Hypothalamus (tissue), 51 donors: ENCODE data around the gene TEX264.

Source experiments
- DNase-seq, 51 donors: peaks; one replicate each; lab custom pipeline; 2025; lab: John Stamatoyannopoulos, UW

Gene TEX264

GRCh38 chr3:51691949-51692348 is 20.9 kb downstream of the TEX264 start:
- no peak for DNase-seq

- DNase-seq, result peak in 1 of 51 donors; percentile 42
Measured at GRCh38 chr3:51692980-51693395, 21.9 kb downstream of the TEX264 start.

GRCh38 chr3:51696954-51697353 is 25.9 kb downstream of the TEX264 start:
- DNase-seq, result peak in 29 of 51 donors; percentile 7 to 69 (median 24)

DNA sequence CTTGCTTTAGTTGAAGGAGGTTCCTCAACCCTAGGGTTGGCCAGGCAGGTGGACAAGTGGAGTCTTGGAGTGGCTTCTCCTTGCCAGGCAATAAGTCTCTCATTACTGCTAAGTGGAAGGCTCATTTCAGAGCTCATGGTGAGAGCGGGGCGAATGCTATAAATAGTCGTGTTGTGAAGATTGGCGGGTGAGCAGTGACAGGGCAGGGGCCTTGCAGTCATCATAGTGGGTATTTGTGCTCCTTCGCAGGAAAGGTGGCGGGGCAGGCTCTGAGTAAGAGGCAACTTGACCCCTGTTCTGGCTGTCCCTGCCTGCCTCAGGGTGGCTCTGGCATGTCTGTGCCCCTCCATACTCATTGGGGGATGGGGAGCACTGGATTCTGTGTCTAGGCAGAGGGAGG is 27.2 kb downstream of the TEX264 start:
- DNase-seq, result no peak

DNA sequence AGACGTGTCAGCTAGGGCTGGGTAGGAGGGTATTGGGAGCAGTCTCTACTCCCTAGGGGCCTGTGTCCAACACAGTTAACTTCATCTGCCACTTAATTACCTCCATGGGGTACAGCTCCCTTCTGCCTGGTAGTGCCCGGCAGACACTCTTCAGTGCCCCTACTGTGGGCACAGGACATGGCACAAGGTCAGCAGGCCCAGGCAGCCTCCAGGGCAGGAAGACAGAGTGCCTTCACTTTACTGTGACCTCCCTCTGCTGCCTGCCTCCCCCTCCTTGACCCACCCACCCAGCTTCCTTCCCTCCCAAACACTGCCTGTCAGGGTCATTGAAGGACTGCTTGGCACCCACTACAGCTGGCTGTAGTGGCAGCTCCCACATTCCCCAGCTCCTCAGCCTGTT is 29.4 kb downstream of the TEX264 start:
- no peak for DNase-seq

DNA sequence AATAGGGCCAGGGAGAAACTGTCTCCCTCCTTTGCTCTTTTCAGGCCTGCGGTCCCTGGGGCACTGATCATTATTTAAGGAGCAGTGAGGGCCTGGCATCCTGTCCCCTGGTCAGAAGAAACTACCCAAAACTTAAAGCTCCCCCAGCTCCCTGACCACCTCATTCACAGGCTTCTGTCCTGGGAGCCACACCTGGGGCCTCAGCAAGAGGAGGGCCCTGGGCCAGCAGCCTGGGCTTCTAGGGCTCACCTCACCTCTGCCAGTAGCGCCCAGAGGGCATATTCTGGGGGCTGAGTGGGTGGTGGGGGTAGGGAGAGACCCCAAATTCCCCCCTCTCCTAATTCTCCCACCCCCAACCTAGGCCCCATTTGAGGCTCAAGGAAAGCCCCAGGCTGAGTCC is 31.1 kb downstream of the TEX264 start:
- no peak for DNase-seq

GRCh38 chr3:51703068-51703760 is 32.2 kb downstream of the TEX264 start:
- no peak for DNase-seq

DNA sequence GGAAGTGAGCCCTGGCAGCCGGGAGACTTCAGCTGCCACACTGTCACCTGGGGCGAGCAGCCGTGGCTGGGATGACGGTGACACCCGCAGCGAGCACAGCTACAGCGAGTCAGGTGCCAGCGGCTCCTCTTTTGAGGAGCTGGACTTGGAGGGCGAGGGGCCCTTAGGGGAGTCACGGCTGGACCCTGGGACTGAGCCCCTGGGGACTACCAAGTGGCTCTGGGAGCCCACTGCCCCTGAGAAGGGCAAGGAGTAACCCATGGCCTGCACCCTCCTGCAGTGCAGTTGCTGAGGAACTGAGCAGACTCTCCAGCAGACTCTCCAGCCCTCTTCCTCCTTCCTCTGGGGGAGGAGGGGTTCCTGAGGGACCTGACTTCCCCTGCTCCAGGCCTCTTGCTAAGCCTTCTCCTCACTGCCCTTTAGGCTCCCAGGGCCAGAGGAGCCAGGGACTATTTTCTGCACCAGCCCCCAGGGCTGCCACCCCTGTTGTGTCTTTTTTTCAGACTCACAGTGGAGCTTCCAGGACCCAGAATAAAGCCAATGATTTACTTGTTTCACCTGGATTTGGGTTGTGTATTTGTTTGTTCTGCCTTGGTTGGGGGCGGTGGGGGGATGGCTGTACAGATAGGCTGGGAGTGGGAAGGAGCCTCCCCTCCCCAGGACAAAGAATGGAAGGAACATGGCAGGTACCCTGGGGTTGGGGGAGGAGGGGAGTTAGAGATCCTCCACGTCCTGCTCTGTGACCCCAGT is 32.9 kb downstream of the TEX264 start:
- no peak for DNase-seq

- DNase-seq, result peak in 2 of 51 donors; percentile 8 to 29
Measured at GRCh38 chr3:51704511-51704950, 33.5 kb downstream of the TEX264 start.

DNA sequence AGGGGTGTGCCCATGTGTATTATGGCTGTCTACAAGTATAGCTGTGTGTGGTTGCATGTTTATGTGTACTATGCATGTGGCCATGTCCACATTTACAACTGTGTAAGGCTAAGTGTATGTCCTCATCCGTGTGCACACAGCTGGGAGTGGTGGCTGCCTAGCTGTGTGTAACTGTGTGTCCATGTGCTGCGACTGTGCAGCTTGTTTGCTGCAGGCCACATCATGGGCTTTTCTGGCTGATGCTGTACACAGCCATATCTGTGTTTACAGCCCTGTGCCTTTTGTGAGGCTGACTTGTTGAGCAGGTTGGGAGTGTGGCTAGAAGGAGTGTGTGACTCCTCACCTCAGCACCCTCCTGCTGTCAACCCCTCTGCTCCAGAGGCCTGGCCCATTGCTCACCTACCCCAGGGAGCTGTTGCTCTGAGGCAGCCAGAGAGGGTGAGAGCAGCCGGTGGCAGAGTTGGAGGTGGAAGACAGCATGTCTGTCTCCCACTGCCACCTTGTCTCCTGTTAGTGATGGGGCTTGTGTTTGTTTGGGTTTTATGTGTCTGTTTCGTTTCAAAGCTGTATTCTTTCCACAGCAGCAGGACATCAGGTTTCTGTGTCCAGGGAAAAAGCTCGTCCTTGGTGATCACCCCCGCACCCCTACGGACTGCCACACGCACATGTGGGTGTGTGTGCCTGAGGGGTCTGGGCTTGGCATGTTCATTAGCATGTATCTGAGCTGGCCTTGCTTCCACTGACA is 34.4 kb downstream of the TEX264 start:
- no peak for DNase-seq

DNA sequence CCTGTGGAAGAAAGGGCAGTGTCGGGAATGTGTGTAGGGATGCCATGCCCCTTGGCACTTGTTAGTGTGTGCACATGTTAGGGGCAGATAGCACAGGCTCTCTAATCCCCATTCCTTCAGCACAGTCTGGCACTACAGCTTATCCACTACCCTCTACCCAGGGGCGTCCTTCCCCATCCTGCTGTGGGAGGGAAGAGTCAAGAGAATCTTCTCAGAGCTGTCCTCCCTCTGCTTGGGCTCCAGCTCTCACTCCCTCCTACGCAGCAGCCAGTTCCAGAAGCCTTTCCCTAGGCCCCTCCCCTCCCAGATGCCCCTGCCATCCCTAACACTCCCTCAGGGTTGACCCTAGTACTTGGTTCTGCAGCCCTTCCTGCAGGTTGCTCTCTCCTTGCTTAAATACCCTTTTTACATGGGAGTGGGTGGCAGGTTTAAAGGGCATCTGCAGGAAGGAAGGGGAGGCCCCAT is 35.0 kb downstream of the TEX264 start:
- no peak for DNase-seq

DNA sequence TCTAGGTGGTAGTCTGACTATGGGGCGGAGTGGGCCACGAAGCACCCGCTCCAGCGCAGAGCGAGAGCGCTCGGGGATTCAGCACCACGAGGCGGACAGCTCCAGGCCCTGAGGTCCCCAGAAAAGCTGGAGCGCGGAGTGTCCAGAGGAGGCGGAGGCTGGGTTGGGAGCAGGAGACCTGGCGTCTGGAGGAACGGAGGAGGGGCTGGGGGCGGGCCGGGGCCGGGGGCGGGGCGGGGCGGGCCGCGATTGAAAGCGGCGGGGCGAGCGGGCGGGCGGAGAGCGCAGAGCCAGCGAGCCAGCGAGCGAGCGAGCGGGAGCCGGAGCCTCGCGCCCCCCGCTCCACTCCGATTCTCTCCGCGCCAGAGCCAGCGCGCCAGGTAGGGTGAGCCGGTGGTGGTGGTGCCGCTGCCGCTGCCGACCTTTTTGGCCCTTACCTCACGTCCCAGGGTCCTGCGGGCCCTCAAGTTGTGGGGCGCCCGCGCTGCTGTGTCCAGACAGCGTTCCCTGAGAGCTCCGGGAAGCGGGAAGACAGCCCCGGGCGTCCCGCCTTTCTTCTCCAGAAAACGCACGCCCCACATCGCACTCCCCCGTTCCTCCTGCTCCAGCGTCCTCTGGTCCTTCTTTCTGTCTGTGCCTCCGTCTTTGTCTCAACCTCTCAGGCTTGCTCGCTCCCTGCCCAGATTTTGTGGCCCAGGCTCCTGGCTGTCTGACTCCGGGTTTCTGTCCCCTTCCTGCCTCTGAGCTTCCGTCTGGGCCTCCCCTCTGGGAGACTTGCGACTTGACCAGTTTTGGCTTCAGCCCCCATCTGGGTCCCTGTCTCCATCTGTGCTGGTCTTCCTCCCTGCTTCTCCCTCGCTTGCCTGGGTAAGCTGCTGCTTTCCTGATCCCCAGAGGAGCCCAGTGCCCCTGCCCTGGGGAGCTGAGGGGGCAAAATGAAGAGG is 36.0 kb downstream of the TEX264 start, which contains the start of gene GRM2:
TSS of gene GRM2 (plus strand) at position 281 of the 944 bp plus-strand sequence. CDS start 1,916 bp downstream, outside the sequence.
- DNase-seq, result peak in 36 of 51 donors; percentile 10 to 70 (median 50)

DNA sequence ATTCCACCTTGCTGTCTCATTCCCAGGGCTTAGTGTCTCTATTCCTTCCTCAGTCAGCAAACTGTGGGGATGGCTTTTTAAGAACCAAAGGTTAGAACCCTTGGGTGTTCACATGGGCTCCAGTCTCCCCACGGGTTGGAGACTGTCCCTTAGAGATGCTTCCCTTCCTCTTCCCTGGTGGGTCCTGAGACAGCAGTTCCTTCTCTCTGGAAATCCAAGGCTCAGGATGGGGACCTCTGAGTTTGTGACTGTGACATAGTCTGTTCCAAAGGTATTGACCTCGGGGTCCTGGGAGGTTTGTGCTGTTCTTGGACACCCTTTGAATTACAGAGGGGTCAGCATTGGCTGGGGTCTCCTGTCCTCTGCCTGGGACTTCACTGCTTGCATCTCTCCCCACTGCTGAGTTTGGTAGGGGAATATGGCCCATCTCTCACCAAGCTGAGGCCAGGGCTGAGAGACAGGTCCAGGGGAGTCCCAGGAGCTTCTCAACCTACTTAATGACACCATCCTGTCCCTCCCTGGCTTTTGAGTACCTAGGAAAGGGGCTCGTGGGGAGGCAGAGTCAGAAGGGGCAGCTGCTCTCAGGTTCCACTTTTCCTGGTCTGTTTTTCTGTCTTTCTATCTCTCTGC is 37.3 kb downstream of the TEX264 start:
- DNase-seq, result no peak

DNA sequence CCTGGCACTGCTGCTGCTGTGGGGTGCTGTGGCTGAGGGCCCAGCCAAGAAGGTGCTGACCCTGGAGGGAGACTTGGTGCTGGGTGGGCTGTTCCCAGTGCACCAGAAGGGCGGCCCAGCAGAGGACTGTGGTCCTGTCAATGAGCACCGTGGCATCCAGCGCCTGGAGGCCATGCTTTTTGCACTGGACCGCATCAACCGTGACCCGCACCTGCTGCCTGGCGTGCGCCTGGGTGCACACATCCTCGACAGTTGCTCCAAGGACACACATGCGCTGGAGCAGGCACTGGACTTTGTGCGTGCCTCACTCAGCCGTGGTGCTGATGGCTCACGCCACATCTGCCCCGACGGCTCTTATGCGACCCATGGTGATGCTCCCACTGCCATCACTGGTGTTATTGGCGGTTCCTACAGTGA is 38.0 kb downstream of the TEX264 start:
- no peak for DNase-seq

GRCh38 chr3:51709675-51710074 is 38.6 kb downstream of the TEX264 start:
- DNase-seq, result no peak

DNA sequence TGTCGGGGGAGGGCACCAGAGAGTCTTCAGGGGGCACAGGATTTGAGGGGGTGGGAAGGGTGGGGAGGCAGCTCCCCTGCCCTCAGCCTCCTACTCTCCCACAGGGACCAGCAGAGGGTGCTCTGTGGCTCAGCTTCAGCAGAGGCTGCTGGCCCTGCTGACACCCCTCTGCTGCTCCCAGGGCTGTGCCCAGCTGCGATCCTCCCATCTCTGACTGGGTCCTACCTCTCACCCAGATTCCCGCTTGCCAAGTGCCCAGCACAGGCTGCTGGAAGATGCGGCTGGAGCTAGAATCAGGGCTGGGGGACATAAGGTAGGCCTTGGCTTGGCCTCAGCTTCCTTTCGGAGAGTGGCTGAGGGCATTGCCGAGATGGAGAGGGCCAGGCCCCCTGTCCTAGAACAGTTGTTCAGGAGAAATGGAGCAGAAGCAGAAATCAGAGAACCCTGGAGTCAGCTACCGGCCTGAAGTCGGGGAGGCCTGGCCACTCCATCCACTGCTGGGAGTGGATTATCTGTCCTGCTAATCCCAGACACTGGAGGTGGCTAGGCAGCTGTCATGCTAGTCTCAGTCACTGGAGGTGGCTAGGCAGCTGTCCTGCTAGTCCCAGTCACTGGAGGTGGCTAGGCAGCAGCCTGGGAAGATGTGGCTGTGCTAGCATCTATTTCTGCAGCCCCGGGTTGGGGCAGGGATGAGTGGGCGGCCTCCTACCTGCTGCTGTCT is 39.7 kb downstream of the TEX264 start:
- peak in 6 of 51 donors; percentile 9 to 35 (median 20) for DNase-seq

DNA sequence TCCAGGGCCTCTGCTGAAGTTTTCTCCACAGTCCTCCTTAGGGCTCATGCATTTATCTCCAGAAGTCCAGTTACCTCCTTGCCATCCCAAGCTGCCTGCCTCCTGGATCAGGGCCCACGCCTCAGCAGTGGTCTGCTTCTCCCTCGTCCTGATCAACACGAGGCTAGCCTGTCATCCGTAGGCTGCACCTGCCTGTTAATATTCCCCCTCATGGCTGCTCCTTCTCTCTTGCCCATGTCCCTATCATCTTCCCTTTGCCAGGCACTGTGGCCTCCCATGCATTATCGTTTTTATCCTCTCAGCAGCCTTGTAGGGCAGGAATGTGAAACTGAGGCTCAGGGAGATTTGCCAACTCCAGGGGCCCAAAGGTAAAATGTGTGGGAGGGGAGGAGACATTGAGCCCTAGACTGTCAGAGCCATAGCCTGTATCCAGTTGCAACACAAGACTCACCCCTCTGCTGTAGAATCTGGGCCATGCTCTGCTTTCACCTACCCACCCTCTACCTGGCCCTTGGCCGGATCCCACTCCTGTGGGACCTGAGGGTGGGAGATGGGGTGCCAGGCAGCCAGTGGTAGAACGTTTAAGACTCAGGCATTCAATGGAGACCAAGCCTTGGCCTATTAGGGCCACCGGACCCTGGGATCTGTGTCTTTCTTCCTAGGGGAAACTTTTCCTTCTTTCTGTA is 40.4 kb downstream of the TEX264 start:
- DNase-seq, result no peak

- DNase-seq, result no peak
Measured at GRCh38 chr3:51712038-51712420, 41.0 kb downstream of the TEX264 start.
